ENCODE results near the gene TPX2.
A peak's percentile ranks its signal among the peaks of the same experiment; 100 is the strongest.

The TPX2 gene

DNA sequence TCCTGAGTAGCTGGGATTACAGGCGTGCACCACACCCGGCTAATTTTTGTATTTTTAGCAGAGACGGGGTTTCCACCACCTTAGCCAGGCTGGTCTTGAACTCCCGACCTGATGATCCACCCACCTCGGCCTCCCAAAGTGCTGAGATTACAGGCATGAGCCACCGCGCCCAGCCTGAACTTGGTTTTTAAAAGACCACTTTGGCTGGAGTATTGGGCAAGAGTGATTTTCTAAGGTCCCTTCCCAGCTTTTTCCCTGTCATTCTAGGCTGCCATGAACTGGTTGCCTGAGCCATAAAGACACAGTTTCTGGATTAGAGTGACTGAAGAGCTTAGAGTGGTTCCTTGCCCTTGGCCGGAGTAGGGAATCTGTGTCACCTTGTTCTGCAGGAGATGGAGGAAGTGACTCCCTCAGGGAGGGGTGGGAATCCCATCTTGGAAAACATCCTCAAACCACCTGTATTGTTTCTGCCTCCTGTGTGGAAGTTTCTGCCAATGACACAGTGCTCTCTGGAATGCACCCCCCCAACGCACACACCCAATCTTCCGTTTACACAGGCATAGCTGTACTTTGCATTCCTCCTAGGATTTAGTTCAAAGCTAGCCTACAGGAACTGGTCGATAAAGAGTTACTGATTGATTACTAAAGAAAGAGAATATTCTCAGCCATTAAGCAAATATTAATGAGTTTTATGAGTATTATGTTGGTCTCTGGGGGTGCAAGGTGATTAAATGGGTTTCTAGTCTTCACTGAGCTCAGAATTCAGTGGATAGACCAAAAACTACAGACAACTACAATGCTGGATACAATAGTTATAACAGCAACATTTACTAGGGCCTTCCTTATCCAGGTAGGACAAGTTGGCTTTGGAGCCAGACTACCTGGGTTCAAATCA is 34.6 kb upstream of the TPX2 start:
- TF ChIP-seq, protein P1, sequence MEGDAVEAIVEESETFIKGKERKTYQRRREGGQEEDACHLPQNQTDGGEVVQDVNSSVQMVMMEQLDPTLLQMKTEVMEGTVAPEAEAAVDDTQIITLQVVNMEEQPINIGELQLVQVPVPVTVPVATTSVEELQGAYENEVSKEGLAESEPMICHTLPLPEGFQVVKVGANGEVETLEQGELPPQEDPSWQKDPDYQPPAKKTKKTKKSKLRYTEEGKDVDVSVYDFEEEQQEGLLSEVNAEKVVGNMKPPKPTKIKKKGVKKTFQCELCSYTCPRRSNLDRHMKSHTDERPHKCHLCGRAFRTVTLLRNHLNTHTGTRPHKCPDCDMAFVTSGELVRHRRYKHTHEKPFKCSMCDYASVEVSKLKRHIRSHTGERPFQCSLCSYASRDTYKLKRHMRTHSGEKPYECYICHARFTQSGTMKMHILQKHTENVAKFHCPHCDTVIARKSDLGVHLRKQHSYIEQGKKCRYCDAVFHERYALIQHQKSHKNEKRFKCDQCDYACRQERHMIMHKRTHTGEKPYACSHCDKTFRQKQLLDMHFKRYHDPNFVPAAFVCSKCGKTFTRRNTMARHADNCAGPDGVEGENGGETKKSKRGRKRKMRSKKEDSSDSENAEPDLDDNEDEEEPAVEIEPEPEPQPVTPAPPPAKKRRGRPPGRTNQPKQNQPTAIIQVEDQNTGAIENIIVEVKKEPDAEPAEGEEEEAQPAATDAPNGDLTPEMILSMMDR (conservative IDR thresholded peaks at IDR 0.05), result no peak
- H3K27ac ChIP-seq, result no peak overlapping the region

DNA sequence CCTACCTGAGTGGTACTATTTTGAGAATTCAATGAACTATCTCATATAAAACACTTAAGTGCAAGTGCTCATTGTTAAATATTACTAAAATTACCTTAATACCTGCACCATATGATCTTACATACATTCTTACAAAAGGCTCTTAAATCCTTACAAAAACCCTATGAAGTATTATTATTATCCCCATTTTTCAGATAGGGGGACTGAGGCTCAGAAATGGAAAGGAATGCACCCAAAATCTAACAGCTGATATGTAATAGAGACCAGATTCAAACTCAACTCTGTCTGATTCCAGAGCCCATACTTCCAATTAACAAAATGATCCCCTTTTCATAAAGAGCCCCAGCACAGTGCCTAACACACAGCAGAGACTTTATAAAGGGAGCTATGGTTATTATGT is 33.9 kb upstream of the TPX2 start:
- TF ChIP-seq, protein P1 (conservative IDR thresholded peaks at IDR 0.05), result no peak
- H3K27ac ChIP-seq, result no peak overlapping the region

DNA sequence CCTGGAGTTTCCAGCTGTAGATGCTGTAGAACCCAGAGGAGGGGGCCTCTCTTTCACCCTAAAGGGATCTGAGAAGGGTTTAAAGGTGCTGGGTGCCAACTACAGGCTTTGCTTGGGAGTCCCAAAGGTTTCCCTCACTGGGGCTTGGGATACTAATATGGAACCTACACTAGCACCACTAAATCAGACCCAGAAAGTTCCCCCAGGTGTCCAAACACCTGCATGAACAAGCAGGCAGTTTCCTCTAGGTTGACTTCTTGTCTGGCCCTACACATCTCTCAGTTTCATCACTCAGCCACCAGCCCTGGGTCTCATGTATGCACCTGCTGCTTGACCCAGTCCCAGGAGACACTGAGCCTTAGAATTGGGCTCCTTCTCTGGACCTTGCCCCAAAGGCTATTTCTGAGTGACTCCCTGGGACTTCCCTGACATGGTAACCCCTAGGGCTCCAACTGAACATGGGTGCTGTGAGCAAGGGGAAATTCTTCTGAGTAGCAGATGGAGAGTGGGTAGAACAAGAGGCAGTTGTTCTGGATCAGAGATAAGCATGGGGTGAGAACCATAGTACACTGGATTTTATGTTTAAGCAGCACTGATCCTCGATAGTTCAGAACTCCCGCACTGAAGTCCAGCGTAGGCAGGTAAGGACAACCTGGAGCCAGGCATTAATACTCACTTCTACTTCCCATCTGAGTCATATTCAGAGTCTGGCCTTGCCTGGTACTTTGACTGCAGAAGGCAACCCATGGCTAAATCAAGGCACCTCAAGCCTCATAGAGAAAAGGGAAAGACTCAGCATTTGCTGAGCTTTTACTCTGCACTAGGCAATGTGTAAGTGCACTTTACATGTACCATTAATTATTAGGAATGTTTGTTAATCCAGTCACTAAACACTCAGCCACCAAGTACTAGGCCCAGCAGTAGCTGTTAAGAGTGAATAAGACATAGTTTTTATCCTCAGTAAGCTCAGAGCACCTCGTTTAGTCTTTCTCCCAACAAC is 33.2 kb upstream of the TPX2 start:
- TF ChIP-seq, protein P1 (conservative IDR thresholded peaks at IDR 0.05), result no peak
- no peak overlapping the region for H3K27ac ChIP-seq

DNA sequence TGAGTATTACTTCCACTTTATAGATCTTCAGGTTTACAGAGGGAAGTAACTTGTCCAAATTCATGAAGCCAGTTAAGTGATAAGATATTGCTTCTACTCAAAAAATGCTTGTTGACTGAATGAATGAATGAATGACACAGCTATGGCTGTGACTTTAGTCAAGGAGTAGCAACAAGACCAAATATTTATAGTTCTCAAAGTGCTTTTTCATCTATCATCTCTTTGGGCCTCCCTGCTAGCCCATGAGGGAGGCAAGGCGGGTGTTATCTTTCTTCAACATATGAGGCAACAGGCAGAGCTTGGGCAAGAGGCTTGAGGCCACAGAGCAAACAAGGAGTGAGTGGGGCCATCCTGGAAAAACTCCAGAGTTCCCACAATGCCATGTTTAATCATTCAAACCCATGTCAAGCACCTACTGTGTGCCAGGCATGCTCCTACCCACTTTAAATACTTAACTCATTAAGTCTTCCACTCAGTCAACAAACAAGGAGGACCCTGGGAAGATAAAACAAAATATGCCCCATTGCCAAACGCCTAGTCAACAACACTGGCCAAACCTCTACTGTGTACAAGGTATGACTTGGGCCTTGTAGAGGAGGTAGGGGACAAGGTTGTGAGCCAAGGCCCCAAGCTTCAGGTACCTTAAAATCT is 32.4 kb upstream of the TPX2 start:
- H3K27ac ChIP-seq, result no peak overlapping the region
- TF ChIP-seq, protein P1 (conservative IDR thresholded peaks at IDR 0.05), result no peak

DNA sequence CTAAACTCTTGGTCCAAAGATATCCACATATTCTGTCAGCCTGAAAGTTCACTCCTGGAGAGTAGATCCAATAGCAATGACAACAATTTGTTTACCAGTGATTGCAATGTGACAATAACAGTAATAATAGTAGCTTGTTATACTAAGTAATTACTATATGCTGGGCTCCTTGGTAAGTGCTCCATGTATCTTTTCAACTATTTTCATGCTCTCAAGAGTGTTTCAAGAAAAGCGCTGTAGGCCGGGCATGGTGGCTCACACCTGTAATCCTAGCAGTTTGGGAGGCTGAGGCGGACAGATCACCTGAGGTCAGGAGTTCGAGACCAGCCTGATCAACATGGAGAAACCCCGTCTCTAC is 31.9 kb upstream of the TPX2 start:
- TF ChIP-seq, protein P1 (conservative IDR thresholded peaks at IDR 0.05), result no peak
- no peak overlapping the region for H3K27ac ChIP-seq

- H3K27ac ChIP-seq, result peak overlapping the region; percentile 39
- TF ChIP-seq, protein P1 (conservative IDR thresholded peaks at IDR 0.05), result no peak
These were observed 30.9 kb upstream of the TPX2 start for GRCh38 chr20:31707994-31708735.
